Fibroblast of skin of scalp (primary cell): ENCODE measurements around the gene SOBP.
A peak's percentile ranks its signal among the peaks of the same experiment; 100 is the strongest.

Experiments used
- DNase-seq: peaks from one replicate; pipeline ENCODE4 v3.0.0-alpha.2; 2013

The SOBP gene

DNA sequence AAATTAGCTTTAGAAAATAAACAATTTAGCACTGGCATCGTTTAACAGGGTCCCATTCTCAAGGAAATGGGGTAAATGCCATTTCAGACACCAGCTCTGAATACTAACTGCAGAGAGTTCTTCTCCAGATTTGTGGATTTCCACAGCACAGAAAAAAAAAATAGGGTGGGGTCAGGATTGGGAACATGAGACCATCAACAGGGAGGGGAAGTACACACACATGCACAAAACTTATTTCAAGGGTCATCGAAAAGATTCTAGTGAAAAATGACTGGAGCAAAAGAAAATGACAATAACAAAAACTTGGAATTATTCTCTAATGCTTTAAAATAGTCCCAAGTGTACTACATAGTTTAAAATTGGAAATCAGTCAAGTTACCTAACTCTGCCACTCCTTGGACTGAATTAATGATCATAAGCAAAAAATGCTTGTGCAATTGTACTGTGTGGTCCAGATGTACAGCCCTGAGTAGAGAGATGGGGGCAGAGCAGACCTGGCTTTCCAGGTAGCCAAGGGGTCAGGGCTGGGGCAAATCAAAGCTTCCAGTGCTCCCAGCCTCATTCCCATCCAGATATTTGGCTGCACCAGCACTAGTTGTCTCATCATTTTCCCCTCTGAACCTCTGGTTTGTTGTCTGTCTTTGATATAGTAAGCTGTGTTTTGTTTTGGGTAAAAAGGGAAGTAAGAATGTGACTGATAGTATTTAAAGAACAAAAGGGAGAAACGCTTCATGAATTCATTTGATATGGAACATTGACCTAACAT is 152.4 kb downstream of the SOBP start:
- no peak for DNase-seq

DNA sequence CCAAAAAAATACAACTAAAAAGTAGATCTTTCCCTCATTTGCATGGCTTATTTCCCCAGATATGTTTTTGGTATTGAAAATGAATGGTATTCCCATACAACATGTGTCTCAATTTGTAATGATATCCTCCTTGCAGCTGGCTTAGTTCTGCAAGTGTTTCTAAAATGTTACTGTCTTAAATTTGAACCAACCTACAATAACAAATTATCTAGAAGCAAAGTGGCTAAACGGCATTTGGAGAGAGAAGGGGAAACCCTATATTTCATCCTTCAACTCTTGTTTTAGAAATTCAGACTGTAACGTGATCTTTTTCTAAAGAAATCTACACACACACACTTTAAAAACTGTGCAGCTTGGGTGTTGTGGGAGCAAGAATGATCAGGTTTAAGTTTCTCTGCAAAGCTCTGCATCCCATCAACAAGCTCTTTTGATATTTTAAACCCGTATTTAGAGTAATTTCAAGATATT is 153.0 kb downstream of the SOBP start:
- DNase-seq, result no peak

DNA sequence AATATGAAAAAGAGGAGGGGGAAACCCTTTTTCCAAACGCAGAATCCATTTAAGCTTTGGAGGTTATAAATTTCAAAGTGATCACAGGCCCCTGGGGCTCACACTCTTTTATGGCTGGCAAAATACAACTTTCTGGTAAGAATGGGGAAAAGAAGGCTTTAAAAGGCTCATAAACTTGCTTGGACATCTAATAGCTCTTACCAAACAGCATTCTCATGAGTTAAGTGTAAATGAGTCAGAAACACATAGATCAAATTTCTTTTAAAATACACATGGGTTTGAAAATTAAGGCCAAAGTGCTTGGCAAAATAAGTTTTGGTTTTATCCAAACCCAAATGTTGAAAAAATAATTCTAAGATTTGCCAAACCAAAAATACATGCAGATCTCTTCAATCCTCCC is 154.6 kb downstream of the SOBP start:
- no peak for DNase-seq

- no peak for DNase-seq
These were observed 155.8 kb downstream of the SOBP start for GRCh38 chr6:107645740-107646139.

- no peak for DNase-seq
These were observed 156.3 kb downstream of the SOBP start for GRCh38 chr6:107646176-107646575.

GRCh38 chr6:107646776-107647438 is 157.0 kb downstream of the SOBP start:
- no peak for DNase-seq

DNA sequence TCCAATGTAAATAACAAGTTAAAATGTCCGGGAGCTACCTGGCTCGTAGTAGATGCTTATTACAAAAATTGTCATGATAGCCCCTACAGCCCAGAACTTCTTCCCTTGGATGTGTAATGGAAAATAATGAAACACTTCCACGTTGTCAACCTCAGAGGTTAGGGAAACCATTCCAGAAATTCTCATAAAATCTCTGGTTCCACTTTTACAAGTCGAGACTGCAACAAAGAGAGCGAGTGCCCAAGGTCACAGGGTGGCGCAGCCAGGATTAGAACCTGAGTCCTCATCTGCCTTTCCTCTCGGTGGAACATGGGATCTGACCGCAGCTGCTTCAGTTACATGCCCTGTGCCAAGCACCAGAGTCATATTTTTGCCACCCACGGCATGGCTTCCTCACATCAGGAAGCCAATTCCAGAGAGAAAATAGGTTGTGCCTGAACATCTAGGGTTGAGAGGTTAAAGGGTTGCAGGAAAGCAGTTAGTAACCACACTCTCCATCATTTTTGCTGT is 157.6 kb downstream of the SOBP start:
- no peak for DNase-seq

- no peak for DNase-seq
These were observed 159.1 kb downstream of the SOBP start for GRCh38 chr6:107648983-107649382.

DNA sequence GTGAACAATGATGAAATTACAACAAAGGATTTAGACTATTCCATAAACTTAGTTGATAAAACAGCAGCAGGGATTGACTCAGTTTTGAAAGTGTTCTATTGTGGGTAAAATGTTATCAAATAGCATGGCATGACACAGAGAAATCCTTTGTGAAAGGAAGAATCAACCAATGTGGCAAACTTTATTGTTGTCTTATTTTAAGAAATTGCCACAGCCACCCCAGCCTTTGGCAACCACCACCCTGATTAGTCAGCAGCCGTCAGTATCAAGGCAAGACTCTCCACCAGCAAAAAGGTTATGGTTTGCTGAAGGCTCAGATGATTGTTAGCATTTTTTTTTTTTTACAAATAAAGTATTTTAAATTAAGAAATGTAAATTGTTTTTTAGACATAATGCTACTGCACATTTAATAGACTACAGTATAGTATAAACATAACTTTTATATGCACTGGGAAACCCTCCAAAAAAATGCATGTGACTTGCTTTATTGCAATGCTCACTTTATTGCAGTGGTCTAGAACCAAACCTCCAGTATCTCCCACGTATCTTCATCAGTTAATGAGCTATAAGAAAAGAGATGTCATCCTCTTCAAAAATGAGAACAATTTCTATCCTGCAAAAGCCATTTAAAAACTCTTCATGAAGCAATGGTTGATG is 162.7 kb downstream of the SOBP start:
- DNase-seq, result no peak

DNA sequence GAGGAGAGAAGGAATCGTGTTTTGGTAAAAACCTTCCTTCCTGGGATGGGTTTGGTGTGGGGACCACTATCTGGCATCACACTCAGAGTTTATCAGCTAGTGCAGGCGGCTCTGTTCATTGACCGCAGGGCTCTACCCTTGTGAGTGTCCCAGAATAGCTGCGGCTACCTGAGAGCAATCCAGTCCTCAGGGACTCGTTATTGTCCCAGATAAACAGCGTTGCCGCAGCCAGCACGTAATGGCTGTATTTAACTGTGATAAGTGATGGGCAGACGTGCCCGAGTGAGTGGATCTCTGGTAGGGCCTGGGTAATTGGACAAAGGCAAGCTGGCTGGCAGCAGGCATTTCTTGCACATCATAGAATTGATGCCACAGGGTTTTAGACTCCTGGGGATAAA is 163.3 kb downstream of the SOBP start:
- no peak for DNase-seq

- DNase-seq, result no peak
These were observed 164.0 kb downstream of the SOBP start for GRCh38 chr6:107653861-107654394.

- DNase-seq, result no peak
These were observed 164.8 kb downstream of the SOBP start for GRCh38 chr6:107654764-107655163.

DNA sequence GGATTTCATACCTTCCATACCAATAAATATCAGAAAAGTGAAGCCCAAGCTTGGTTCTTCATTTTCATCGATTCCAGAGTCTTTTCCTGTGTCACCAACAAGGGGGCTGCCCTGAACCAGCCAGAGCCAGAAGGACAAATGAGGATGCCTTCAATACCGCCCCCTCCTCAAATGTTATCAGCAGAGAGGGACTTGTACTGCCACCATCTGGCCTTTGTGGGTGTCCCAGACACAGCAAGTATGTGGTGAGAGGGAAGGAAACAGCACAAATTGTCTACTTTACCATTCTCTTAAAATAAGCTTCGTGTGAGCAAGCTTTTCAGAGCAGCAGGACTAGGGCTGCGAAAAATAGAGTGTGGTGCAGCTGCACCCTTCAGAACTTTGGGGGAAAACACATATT is 165.3 kb downstream of the SOBP start:
- no peak for DNase-seq

DNA sequence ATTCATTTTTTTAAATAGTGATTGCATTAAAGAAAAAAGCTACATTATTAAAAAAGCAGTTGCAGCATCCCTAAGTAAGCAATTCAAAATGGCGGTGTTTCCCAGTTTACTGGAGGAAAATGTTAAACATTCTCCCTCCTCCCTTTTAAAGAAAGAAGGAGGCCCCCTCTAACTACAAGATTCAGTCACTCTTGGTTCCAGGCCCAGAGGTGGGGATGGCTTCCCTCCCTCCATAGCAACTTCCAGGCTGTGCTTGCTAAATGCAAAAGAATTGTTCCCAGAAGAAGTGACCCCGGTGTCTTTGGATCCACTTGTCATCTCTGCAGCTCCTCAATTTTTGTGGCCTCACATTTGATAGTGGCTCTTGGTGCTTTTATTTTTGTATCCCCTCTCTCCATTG is 165.9 kb downstream of the SOBP start:
- no peak for DNase-seq

DNA sequence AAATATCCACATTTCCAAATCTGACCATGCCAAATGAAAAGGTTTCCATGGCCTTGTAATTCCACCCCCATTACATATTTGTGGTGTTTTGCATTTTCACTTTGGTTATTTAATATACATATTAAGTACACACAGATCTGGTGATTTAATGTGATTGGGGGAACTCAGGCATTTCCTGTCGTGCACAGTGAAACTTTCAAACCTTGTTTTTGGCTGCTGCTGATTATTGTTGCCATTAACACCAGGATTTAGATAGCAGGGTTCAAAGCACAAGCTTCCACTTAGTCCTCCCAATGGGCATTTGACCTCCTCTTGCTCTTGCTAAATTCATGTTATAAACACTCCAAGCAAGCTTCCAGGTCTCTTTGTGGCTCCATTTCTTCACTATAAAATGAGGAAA is 166.5 kb downstream of the SOBP start:
- peak; percentile 49 for DNase-seq

DNA sequence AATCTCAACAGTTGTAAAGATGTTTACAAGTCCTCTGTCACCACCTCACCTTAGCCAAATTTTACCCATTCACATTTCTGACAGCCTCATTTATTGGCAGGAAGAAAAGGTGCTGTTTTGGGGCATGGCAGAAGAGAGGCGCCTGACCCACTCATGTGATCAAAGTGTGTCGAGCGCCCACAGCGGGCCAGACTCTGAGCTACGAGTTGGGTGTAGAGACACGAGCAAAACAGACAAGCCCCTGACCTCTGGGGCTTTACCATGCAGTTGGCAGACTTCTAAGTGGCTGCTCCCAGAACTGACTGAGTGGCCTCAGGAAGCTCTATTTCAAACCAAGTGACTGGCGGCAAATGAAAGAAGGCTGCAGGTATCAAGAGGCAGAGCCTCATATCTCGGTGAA is 167.0 kb downstream of the SOBP start:
- DNase-seq, result no peak

- no peak for DNase-seq
These were observed 167.4 kb downstream of the SOBP start for GRCh38 chr6:107657373-107657754.

DNA sequence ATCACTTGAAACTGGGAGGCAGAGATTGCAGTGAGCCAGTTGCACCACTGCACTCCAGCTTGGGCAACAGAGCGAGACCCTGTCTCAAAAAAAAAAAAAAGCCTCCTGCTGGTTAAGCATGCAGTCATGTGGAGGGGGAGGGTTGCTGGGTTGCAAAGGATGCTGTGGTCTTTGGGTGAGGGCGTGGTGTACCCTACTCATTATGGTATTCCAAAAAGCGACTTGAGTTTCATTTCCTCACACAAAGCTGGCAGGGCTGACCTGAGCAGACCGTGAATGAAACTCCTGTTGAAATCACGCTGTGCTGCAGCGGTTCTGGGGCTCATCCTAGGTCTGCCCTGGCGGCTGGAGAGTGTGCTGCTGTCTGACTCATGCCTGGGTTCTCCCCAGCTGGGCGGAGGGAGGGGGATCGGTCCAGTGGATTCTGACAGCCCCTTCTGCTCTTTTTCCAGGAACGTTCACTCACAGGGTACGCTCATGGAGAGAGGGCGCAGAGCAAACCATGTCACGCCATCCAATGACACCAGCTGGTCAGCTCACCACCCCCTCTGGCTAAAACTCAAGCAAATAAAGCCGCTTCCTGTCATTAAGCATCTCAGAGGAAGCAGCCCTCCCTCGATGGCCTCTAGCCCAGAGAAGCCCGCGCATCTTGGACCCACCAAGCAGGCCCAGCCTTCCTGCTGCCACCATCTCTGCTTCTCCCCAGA is 168.0 kb downstream of the SOBP start:
- peak; percentile 49 for DNase-seq

DNA sequence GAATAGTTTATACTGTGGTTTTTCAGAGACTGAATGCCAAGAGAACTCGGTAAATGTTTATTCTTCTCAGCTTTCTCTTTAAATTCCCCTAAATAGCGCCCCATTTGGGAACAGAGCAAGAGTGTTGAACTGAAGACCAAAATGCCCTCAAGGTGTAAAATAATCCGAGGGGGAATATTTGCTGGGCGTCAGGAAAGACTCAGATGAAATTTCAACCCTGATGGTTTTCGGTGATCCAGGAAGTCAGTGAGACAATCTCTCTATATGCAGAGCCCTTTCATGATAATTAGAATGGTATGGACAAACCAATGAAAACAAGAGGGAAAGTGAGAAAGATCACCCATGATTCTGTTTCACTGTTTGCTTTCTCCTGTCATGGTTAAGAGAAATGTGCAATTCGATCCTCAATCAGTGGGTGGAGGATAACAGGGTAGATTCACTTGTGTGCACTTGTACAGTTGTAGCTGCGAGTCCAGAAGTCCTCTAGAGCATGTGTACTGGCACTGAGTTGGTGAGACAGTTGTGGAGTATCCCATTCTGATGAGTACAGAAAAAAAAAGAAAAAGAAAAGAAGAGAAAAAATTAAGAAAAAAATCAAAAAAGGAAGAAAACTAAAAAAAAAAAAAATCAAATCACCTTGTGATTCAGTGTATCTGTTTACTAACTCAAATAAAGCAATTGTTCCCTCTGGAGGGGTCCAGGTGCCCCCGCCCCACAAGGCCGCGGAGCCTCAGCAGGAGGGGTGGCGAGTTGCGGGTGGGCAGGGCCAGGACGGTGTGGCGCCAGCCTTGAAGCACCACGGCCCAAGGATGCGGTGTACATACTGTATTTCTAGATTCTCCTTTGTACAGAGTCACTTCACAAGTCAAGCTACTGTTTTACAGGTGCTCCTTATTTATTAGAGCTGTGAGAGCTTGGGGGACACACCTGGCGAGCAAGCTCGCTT is 169.3 kb downstream of the SOBP start:
- DNase-seq, result peak; percentile 27

- DNase-seq, result no peak
These were observed 170.9 kb downstream of the SOBP start for GRCh38 chr6:107660839-107661238.

DNA sequence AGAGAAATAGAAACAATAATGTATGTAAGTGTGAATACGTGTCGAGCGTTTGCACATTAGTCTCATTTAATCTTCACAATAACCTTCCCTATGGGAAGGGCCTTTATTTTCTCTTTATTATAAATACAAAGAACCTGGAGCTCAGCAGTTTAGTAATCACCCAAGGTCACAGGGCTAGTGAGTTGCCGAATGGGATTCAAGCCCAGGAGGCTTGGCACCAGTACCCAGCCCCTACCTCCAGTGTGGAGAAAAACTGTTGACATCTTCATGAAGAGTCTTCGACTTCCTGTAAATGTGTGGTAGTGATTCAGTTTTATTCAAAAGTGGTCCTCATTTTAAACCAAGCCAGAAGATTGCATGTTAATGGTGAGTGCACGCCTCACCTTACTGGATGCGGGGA is 171.4 kb downstream of the SOBP start:
- no peak for DNase-seq
